Tibial nerve (tissue), 4 donors: ENCODE data around the gene CD6. TPM values are rescaled to one million over a fixed set of nuclear protein-coding genes. Genes with fewer than 3 reads are reported as not detected.

Experiments
- DNase-seq, 2 donors: peaks; one replicate each; pipeline ENCODE4 v3.0.0-alpha.2; 2019; ENCODE audit warnings: low spot score in 2 of 2
- H3K27ac ChIP-seq, 4 donors: fragments of 200-600 bp; sonication (generic) in 3 of 4; one replicate each; pipeline ENCODE4 v1.5.1; 2017 to 2019; ENCODE audit warnings: mild to moderate bottlenecking in 1 of 4
- H3K27me3 ChIP-seq, 2 donors: fragments of 200-600 bp; sonication (generic) in 1 of 2; one replicate each; pipeline versions ENCODE4 v1.5.1 to v1.6.0; 2017 to 2019
- H3K36me3 ChIP-seq, 3 donors: fragments of 200-600 bp; sonication (generic); one replicate each; pipeline ENCODE4 v1.5.1; 2018 to 2019
- H3K4me1 ChIP-seq, 4 donors: fragments of 200-600 bp; sonication (generic) in 3 of 4; one replicate each; pipeline ENCODE4 v1.5.1; 2017 to 2019
- H3K4me3 ChIP-seq, 4 donors: fragments of 200-600 bp; sonication (generic) in 3 of 4; one replicate each; pipeline ENCODE4 v1.5.1; 2017 to 2019; ENCODE audit warnings: mild to moderate bottlenecking in 1 of 4, moderate library complexity in 1 of 4
- H3K9me3 ChIP-seq, 4 donors: fragments of 200-600 bp; sonication (generic) in 3 of 4; one replicate each; pipeline ENCODE4 v1.5.1; 2017 to 2019
- EP300 ChIP-seq, 2 donors: sonication (generic); formaldehyde crosslinking; IDR thresholded peaks; one replicate each; pipeline ENCODE4 v1.6.1; 2017; ENCODE audit warnings: antibody characterized with exemption in 2 of 2, mild to moderate bottlenecking in 1 of 2
- POLR2A ChIP-seq, 2 donors: fragments of 450-650 bp; IDR thresholded peaks; one replicate each; pipeline ENCODE4 v1.6.1; 2017; ENCODE audit warnings: antibody characterized with exemption in 2 of 2, mild to moderate bottlenecking in 2 of 2, moderate library complexity in 2 of 2
- WGBS, 2 donors: methylation state at CpG; one replicate each; pipeline ENCODE4 v1.1.5; 2018; 5-methylcytosine and 5-hydroxymethylcytosine counted together
- total RNA-seq, 4 donors: library from RNA; depleted of rRNA; stranded (reverse); fragments of >200 nt; gene quantifications; one replicate each; pipeline ENCODE4 v1.1.0, GENCODE V29; 2016
- TF ChIP-seq, protein P1 (sequence below), 5 experiments: fragments of 200-600 bp in 3 of 5; fragments of 450-650 bp in 2 of 5; sonication (generic) in 3 of 5; IDR thresholded peaks; one replicate each; pipeline ENCODE4 v1.5.1; 2016 to 2019; ENCODE audit warnings: antibody characterized with exemption in 5 of 5, mild to moderate bottlenecking in 3 of 5, moderate library complexity in 2 of 5

Gene CD6
- total RNA-seq, 4 donors from 2014 or later = 0.59 to 3.6 (median 2.7) TPM; not detected in 1

GRCh38 chr11:60923800-60924109, 47.7 kb upstream of the CD6 start:
- Histone ChIP-seq H3K4me1 (peaks cover 0 to 43% (median 29%) of the 10 kb centered on the region in 4 donors), H3K36me3 (peaks cover 0 to 51% (median 29%) of the 10 kb centered on the region in 3 donors), H3K27ac (peak overlapping the region in 1 of 4 donors; percentile 56), H3K4me3 (peak overlapping the region in 1 of 4 donors; percentile 59), H3K27me3 (peaks cover 0 to 11% of the 10 kb centered on the region in 2 donors), H3K9me3 (no peaks in the 10 kb centered on the region)
- no peak for DNase-seq
- 27 to 45% methylated on average over 6 of the region's 6 CpGs for WGBS, 2 donors
- TF ChIP-seq POLR2A (IDR thresholded peaks at IDR 0.05) = no peak
- TF ChIP-seq, protein P1, sequence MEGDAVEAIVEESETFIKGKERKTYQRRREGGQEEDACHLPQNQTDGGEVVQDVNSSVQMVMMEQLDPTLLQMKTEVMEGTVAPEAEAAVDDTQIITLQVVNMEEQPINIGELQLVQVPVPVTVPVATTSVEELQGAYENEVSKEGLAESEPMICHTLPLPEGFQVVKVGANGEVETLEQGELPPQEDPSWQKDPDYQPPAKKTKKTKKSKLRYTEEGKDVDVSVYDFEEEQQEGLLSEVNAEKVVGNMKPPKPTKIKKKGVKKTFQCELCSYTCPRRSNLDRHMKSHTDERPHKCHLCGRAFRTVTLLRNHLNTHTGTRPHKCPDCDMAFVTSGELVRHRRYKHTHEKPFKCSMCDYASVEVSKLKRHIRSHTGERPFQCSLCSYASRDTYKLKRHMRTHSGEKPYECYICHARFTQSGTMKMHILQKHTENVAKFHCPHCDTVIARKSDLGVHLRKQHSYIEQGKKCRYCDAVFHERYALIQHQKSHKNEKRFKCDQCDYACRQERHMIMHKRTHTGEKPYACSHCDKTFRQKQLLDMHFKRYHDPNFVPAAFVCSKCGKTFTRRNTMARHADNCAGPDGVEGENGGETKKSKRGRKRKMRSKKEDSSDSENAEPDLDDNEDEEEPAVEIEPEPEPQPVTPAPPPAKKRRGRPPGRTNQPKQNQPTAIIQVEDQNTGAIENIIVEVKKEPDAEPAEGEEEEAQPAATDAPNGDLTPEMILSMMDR (IDR thresholded peaks at IDR 0.05) = no peak
- no peak for TF ChIP-seq EP300 (IDR thresholded peaks at IDR 0.05)

DNA sequence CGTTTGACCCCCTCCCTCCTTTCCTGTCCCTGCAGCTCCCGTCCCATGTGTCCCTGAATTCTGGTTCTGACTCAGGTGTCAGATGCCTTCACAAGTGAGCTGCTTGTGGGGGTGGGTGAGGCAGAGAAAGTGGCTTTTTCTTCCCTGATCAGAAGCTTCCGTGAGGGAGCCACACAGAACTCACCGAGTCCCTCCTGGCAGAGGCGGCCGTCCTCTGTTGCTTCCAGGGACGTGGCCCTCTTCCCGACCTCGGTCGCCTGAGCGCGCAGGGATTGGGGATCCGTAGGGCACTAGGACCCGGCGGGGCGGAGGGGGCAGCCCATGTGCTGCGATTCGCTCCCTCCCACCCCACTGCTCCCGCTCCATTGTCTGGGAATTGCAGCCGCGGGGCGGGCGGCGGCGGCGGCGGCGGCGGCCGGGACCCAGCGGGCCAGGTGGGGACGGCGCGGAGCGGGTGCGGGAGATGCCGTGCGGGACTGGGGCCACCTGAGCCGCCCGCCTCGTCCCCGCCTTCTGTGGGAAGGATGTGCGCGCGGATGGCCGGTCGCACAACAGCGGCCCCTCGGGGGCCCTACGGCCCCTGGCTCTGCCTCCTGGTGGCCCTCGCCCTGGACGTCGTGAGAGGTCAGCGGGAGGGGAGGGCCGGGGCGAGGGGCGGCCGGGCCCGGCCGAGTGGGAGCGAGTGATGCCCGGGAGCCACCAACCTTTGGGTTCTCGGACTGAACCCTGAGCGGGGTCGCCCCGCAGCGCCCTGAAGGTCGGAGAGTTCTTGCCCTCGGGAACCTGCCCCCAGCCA, 47.2 kb upstream of the CD6 start, which contains the start of gene TMEM132A:
Gene TMEM132A (plus strand): TSS at position 351 of the 796 bp plus-strand sequence. CDS start 174 bp downstream, at position 525.
- TF ChIP-seq, protein P1 (IDR thresholded peaks at IDR 0.05) = peak in 1 of 5 experiments; percentile 25
- peak in 1 of 2 donors; percentile 25 for TF ChIP-seq EP300 (IDR thresholded peaks at IDR 0.05)
- TF ChIP-seq POLR2A (IDR thresholded peaks at IDR 0.05) = peak in 1 of 2 donors; percentile 37
- DNase-seq = no peak

DNA sequence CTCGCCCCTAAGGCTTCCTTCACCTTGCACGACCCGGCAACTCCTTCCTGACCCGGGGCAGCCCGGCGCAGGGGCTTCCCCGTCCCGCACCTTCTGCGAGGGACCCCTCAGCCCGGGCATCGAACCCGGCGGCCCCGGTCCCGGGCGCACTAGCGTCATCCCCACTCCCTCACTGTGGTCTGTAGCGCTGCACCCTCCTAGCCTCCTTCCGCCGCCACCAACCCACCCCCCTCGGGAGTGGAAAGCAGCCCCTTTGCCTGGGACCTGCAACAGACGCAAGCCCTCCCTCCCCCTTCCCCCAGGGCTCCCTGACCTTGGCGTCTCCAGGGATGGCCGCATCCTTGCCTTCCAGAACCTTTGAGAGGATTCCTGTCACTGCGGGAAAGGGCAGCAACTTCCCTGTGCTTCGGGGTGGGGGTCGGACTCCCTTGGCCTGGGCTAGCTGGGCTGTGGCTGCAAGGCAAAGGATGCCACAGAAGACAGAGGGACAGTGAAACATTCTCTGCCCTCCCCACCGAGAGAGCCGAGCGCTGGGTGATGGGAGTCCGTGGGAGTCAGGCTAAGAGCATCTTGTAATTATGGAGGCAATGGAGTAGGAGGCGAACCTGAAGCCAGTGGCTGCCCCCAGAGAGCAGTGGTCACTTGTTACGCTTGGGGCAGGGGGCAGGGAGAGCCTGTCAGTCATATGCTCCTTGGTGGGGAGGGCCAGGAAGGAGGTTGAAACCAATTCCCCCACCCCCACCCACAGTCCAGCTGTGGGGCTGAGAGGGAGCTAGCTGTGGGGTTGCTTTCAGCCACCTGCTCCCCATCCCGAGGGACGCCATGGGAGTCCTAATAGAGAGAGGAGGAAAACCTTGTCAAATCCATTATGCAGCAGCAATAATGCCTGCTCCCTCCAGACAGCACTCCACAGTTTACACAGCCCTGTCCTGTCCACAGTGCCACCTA, 46.3 kb upstream of the CD6 start:
- Histone ChIP-seq H3K9me3 (no peaks in the 10 kb centered on the region), H3K27ac (peak overlapping the region in 1 of 4 donors; percentile 56), H3K4me1 (peaks cover 0 to 30% (median 19%) of the 10 kb centered on the region in 4 donors), H3K27me3 (peaks cover 0 to 11% of the 10 kb centered on the region in 2 donors), H3K4me3 (peak overlapping the region; percentile 53 to 73 (median 62)), H3K36me3 (peaks cover 0 to 56% (median 24%) of the 10 kb centered on the region in 3 donors)
- 6 to 7% methylated on average over 31 to 35 of the region's 35 CpGs for WGBS, 2 donors
- TF ChIP-seq, protein P1 (IDR thresholded peaks at IDR 0.05) = no peak
- TF ChIP-seq POLR2A (IDR thresholded peaks at IDR 0.05) (no peak), EP300 (IDR thresholded peaks at IDR 0.05) (no peak)
- no peak for DNase-seq

More for the DNA sequence above, 47.2 kb upstream of the CD6 start, which contains the start of gene TMEM132A:
- peaks cover 0 to 11% of the 10 kb centered on the region in 2 donors for H3K27me3 ChIP-seq
- H3K36me3 ChIP-seq = peaks cover 0 to 57% (median 29%) of the 10 kb centered on the region in 3 donors
- H3K27ac ChIP-seq = peak within 1 kb of the TSS in 1 of 4 donors; percentile 56
- H3K4me3 ChIP-seq = peak within 1 kb of the TSS; percentile 53 to 73 (median 62)
- no peaks in the 10 kb centered on the region for H3K9me3 ChIP-seq
- peaks cover 0 to 37% (median 25%) of the 10 kb centered on the region in 4 donors for H3K4me1 ChIP-seq
- 1 to 2% methylated on average over 31 to 63 of the region's 69 CpGs for WGBS, 2 donors

- Histone ChIP-seq H3K27ac (no peak overlapping the region), H3K9me3 (no peaks in the 10 kb centered on the region), H3K4me3 (no peak overlapping the region), H3K36me3 (peaks cover 0 to 56% (median 17%) of the 10 kb centered on the region in 3 donors), H3K27me3 (peaks cover 0 to 11% of the 10 kb centered on the region in 2 donors), H3K4me1 (peaks cover 0 to 30% (median 19%) of the 10 kb centered on the region in 4 donors)
- 71 to 75% methylated on average over 6 of the region's 6 CpGs for WGBS, 2 donors
- no peak for DNase-seq
- TF ChIP-seq, protein P1 (IDR thresholded peaks at IDR 0.05) = no peak
- TF ChIP-seq EP300 (IDR thresholded peaks at IDR 0.05) (no peak), POLR2A (IDR thresholded peaks at IDR 0.05) (no peak)
These were observed 45.6 kb upstream of the CD6 start for GRCh38 chr11:60925868-60926267.
